Fibroblast of skin of left quadriceps (primary cell): ENCODE results near the gene NEXN.
"Not testable (repeated sequence)": the region's sequence is repeated elsewhere in the genome, so short reads cannot be mapped to it uniquely, and the experiment has no call there.

Experiments
- DNase-seq, 2 experiments: peaks; one replicate each; pipeline ENCODE4 v3.0.0-alpha.2; 2013; ENCODE audit warnings: low read depth in 2 of 2

NEXN gene

DNA sequence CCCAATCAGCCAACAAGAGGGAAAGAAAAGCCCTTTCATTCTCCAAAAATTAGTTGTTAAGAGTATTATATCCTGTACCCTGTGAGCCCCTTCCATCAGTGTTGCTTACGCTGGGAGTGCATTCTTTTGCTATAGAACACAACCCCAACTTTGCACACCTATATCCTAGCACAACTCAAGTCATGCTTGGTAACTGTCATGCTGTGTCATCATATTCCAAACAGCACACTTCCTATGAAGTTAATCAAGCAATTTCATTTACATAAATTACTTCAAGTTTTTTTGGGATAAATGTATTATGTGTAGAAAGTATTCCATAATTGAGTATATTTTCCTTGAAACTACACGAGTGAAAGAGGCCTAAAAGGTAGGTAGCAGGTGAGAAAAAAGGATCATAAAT is 70.4 kb downstream of the NEXN start:
- DNase-seq, result no peak

DNA sequence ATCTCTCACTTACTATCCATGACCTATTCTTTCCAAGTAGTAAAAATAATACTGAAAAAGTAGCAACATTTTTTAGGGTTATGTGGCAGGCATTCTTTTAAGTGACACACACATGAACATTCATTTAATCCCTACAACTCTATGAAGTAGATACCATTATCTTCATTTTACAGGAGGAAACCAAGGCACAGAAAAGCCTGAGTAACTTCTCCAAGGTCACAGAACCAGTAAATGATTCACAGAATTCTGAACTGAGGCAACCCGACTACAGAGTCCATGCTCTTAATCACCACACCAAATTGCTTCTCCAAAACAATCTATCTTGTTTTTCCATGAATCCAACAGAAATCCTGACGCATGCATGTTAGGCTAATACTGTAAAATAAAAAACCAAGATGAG is 73.0 kb downstream of the NEXN start:
- no peak for DNase-seq

DNA sequence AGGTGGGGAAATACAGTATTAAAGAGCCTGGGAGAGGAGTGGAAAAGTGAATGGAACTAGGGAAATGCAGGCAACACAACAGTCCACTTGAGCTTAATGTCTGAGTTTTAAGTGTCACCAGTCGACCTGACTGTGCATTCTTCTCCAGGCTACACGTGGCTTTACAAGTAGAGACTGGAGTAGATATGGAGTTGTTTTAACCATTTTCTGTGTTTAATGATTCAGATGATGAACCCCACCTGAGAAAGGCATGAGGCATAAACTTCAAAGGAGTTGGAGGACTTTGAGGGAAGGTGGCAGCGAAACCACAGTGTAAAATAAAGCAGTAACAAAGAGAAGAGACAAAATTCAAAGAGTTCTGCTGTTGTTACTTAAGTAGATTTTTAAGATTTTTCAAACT is 77.9 kb downstream of the NEXN start:
- DNase-seq, result no peak

DNA sequence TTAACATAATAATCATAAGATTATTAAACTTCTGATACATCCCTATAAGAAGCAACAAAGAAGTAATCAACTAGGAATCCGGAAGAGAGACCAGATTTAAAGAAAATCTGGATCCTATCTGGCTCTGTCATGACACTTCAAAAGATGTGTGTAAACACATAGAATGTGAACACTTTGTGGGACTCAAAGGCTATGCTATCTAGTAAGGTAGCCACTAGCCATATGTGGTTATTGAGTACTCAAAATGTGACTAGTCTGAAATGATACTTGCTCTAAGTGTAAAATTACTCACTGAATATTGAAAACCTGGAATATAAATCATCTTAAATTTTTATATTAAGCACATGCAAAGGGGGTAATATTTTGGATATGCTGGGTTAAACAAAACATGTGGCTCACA is 81.8 kb downstream of the NEXN start:
- no peak for DNase-seq

DNA sequence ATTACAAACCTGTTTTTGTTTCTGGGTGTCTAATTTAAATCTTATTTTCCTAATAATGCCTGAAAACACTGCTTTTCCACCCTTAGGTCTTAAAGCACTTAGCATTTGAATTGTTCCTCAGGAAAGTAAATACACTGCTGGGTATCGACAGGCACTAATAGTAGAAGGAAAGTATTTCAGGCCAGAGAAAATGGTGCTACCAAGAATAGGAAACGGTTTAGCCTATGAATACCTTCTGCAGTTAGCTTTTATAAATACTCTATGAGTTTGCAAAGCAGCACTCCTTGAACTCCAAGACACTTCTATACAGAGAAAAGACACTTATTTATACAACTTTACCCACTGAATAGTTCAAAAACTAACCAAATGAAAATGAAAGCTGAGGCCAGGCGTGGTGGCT is 83.7 kb downstream of the NEXN start:
- DNase-seq, result no peak

DNA sequence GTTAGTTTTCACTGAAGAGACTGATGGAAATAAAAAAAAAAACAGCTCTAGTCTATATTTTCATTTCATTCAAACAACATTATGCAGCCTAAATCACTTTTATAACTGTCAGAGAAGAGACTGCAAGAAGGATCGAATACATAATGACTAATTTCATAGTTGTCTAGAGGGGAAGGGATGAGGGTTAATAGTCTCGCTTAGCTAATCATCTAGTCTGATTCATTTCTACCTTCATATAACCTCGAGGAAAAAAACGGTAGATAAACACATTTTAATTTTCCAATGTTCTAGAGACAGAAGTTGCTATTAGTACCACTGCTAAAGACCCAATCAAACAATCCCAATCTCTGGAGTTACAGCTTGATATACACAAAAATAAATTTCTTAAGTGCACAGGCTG is 87.0 kb downstream of the NEXN start:
- DNase-seq, result peak in 1 of 2 experiments; percentile 10

DNA sequence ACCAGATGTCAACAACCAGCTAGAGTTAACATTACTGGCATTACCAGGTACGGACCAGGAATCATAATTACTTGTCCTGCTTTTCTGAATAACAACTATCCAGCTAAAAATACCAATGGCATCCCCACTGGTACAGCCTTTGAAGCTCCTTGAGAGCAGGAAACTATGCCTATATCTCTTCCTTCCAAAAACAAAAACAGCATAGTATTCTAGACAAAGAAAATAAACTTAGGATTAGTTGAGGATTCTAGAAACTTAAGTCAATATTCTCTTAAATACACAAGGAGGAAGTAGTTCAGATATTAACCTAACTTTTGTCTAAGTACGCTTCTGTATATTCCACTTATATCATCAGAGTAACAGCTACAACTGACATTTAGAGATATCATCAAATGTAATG is 87.5 kb downstream of the NEXN start:
- DNase-seq, result no peak

- DNase-seq, result no peak
Observed at GRCh38 chr1:77976433-77977076, 88.1 kb downstream of the NEXN start.

- DNase-seq, result no peak
Observed at GRCh38 chr1:77977989-77978292, 89.5 kb downstream of the NEXN start.

DNA sequence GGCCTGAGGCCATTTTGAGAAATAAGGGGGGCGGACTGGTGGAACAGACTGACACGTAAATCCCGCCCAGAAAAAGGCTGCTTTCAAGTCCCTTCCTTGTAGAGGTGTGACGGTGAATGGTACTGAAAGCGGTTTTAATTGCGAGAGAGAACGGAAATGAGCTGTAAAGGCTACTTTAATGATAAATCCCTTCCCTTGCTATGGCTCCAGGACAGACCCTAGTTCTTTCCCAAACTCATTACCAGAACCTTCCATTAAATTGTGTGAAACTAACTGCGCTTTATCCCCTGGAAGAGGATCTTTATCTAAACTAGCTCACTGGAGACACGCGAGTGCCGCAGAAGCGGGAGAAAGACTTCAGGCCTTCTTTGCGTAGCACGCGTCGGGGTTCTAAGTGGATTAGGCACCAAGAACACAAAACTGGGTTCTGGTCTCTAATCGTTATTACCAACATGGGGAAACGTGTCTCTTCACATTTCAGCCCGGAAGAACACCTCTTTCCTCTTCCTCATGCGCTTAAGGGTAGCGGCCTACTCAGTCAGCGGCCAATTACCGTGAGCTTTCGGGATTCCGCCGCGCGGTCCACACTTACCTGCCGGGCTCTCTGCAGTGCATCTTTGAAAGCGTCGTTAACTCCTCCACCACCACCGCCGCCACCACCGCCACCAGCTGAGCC is 90.0 kb downstream of the NEXN start:
- DNase-seq, result peak; percentile 68 to 76

GRCh38 chr1:77978969-77979876 is 90.8 kb downstream of the NEXN start, which contains the start of gene FUBP1:
FUBP1 (minus strand) TSS chr1:77979072; CDS start chr1:77979004, 68 bp downstream.
- peak; percentile 99 for DNase-seq

DNA sequence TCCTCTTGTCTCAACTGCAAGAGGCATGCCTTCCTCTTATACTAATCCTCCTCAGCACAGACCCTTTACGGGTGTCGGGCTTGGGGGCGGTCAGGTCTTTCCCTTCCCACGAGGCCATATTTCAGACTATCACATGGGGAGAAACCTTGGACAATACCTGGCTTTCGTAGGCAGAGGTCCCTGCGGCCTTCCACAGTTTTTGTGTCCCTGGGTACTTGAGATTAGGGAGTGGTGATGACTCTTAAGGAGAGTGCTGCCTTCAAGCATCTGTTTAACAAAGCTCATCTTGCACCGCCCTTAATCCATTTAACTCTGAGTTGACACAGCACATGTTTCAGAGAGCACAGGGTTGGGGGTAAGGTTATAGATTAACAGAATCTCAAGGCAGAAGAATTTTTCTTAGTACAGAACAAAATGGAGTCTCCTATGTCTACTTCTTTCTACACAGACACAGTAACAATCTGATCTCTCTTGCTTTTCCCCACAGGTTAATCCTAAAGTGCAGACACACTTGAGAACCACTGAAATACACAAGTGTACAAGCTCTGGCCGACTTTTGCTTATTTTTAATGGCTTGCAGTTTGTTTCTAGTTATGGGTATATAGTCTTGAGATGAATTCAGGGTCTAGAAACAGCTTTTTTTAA is 95.0 kb downstream of the NEXN start:
- not testable (repeated sequence) for DNase-seq

DNA sequence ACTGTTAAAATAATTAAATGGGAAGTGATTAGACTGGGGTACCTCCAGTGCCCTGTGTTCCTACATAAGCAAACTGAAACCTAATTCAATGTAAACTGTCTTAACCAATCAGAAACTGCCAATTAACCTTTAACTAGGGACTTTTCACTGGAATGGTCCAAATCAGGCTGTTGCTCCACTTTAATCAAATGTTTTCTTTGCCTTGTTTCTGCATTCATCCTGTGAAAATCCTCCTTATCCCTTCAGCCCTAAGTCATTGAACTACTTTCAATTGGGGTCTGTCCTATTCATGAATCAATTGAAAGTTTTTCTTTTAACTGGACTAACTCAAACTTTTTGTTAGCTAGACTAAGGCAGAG is 95.6 kb downstream of the NEXN start:
- no peak for DNase-seq

DNA sequence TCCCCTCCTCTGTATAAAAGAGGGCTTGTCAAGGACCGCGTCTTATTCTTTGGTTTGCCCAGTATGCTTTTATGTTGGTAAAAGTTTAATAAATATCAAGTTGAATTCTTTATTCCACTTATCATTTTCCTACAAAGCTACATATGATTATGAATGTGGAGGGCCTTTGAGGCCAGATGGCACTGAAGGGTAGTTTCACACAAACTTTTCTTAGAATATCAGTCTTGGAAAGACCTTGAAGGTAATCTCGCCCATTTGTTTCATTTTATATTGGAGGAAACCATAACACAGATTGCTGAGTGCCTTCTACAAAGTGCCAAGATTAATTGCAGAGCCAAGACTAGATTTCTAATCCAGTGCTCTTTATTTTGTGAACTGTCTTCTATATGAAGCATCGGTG is 96.2 kb downstream of the NEXN start:
- no peak for DNase-seq

GRCh38 chr1:77986810-77987209 is 98.4 kb downstream of the NEXN start:
- no peak for DNase-seq

GRCh38 chr1:77987919-77988318 is 99.5 kb downstream of the NEXN start:
- no peak for DNase-seq

DNA sequence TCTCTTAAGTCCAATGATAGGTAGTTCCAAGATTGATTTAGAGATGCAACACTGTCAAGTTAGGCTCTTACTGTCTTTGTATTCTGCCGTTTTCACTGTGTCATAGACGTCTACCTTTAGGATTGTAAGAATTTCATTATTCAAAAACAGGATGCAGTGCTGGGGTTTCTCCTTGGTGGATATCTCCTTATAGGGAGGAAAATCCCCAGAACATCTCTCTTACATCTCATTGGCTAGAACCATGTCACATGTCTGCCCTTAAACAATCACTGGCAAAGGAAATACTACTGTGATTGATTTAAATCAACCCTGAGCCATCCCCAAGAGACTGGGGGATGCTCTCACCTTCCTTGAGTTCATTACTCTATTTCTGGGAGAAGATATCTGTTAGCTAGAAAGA is 101.3 kb downstream of the NEXN start:
- no peak for DNase-seq

DNA sequence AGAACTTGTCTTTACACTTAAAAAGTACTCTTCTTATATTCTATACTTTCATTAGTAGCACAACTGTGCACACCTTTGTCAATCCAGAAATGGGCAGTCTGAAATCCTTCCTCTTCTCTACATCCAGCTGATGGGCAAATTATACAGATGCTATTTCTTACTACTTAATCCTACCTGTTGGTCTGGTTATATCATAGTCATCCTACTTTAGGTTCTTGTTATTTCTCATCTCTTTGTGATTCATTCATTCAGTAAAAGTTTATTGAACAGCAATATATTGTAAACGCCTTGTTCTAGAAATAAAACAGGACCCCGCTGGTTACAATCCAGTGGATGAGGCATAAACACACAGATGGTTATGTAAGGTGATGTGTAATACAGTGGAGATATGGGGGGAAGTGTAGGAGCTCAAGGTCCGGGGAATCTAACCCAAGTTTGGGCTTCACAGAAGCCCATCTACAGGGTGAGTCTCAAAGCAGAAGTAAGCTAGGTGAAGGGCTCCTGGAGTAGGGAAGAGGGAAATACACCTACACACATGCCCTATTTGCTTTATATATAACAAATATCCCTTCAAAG is 102.3 kb downstream of the NEXN start:
- DNase-seq, result no peak

DNA sequence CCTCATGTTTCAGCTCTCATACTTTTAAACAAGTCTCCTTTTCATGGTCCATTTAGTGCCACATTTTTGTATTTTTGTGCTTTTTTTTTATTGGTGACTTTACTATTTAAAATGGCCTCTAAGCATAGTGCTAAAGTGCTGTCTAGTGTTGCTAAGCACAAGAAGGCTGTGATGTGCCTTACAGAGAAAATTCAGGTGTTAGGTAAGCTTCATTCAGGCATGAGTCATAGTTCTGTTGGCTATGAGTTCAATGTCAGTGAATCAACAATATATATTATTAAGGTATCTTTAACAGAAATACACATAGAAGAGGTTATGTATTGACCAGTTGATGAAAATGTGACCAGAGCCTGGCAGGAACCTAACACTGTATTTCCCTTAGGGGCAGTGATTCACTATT is 103.2 kb downstream of the NEXN start:
- no peak for DNase-seq
